NCI-H1930 (cell line): ENCODE measurements around the gene CREB3L2.

ENCODE experiments used
- DNase-seq, 2 experiments: peaks; one replicate each; lab custom pipeline; 2025; lab: John Stamatoyannopoulos, UW

Gene CREB3L2

GRCh38 chr7:137898839-137899721, 102.8 kb downstream of the CREB3L2 start:
- peak; percentile 74 to 77 for DNase-seq

- DNase-seq: no peak
Measured at GRCh38 chr7:137895301-137896221, 106.3 kb downstream of the CREB3L2 start.

- peak in 1 of 2 experiments; percentile 46 for DNase-seq
Measured at GRCh38 chr7:137893143-137893742, 108.6 kb downstream of the CREB3L2 start.

- DNase-seq: no peak
Measured at GRCh38 chr7:137891016-137891655, 110.8 kb downstream of the CREB3L2 start.

- DNase-seq: no peak
Measured at GRCh38 chr7:137890449-137890921, 111.4 kb downstream of the CREB3L2 start.

- DNase-seq: no peak
Measured at GRCh38 chr7:137888241-137888640, 113.6 kb downstream of the CREB3L2 start.

- DNase-seq: no peak
Measured at GRCh38 chr7:137886746-137887145, 115.1 kb downstream of the CREB3L2 start.

GRCh38 chr7:137886281-137886680, 115.6 kb downstream of the CREB3L2 start:
- DNase-seq: no peak

- no peak for DNase-seq
Measured at GRCh38 chr7:137885678-137886077, 116.2 kb downstream of the CREB3L2 start.

GRCh38 chr7:137882806-137883205, 119.1 kb downstream of the CREB3L2 start:
- no peak for DNase-seq

GRCh38 chr7:137882261-137882668, 119.6 kb downstream of the CREB3L2 start:
- no peak for DNase-seq

- no peak for DNase-seq
Measured at GRCh38 chr7:137881607-137882260, 120.2 kb downstream of the CREB3L2 start.

GRCh38 chr7:137880432-137880831, 121.5 kb downstream of the CREB3L2 start:
- no peak for DNase-seq

- DNase-seq: no peak
Measured at GRCh38 chr7:137879357-137880158, 122.3 kb downstream of the CREB3L2 start.

- DNase-seq: no peak
Measured at GRCh38 chr7:137878333-137878961, 123.4 kb downstream of the CREB3L2 start.

GRCh38 chr7:137877027-137877675, 124.7 kb downstream of the CREB3L2 start:
- no peak for DNase-seq

GRCh38 chr7:137875746-137876145, 126.1 kb downstream of the CREB3L2 start:
- DNase-seq: no peak

- DNase-seq: no peak
Measured at GRCh38 chr7:137873979-137874777, 127.7 kb downstream of the CREB3L2 start.
